ENCODE results near the gene PTN.

PTN gene, protein sequence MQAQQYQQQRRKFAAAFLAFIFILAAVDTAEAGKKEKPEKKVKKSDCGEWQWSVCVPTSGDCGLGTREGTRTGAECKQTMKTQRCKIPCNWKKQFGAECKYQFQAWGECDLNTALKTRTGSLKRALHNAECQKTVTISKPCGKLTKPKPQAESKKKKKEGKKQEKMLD

DNA sequence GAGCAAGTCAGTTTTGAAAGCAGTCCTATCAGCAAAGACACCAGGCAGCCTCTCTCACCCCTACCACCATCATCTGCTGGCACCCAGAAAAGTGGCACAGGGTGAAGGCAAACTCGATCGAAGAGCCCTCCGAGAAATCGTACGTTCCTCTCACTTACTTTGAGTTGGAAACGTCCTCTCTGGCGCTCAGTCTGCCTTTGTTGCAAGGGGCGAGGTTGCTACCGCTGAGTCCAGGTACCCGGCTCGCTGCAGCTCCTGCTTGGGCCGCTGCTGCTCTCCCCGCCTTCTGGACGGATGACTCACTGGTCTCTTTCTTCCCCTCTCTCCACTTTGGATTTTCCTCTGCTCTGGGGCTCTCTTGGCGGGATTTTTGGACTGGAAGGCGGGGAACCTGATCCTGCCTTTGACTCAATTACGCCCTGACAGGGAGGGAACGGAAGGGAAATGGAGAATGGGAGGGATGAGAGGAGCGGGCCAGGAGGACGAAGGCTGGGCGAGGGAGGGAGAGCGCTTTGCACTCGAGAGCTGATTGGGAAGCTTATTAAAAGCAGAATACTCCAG is at the start of gene PTN:
TSS of gene PTN (minus strand) at position 453 of the 561 bp plus-strand sequence. CDS start 88,760 bp downstream, outside the sequence.
- no peak for DNase-seq (ENCODE audit: low read depth)

DNA sequence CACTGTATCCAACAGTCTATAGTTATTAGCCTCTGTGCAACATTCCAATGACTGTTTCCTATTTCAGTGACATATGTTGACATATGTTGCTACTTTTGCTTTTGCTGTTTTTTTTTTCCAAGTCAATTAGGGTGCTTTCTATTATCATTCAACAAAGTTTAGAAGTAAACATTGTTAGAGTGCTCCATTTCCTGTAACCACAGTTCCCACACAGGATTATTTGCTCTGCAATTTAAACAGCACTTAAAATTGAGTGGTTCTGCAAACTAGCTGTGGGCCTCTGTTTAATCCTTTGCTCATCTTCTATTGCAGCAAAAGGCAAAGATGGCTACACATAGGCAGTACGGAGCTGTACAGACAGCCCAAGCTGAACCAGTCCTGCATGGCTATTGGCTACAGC is 46.5 kb upstream of the PTN start:
- DNase-seq (ENCODE audit: low read depth), result no peak

DNA sequence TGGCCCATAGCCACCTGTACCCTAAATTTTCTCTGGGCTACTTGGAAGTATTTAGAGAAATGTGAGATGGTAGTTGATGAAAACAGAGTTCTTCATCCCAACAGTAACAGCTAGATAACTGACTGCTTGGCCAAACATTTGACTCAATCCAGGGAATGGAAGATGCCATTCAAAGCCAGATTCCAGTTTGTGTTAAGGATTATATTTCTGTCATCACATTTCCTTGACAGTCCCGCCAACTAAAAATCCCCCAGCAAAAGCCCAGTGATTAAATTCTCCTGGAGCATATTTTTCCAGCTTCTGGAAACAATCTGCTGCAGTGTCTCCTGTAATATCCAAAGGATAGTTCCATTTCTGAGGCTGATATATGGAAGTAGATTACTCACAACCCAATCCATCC is 45.4 kb upstream of the PTN start:
- no peak for DNase-seq (ENCODE audit: low read depth)

DNA sequence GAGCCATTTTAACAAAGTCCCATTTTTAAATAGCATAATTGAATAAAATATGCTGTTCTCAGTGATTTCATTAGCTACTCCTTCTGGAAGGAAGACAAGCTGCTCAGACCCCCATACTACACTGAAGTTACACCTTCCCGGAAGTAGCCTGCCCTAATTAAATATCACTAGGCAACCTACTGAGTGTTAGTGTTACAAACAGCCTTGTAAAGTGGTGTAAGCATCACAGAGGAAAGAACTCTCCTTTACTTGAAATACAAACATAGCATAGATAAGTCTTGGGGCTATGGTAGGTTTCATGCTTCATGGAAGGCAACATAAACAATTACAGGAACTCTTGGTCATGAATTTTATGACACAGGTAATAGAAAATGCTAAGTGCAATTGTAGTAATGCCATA is 43.4 kb upstream of the PTN start:
- no peak for DNase-seq (ENCODE audit: low read depth)

DNA sequence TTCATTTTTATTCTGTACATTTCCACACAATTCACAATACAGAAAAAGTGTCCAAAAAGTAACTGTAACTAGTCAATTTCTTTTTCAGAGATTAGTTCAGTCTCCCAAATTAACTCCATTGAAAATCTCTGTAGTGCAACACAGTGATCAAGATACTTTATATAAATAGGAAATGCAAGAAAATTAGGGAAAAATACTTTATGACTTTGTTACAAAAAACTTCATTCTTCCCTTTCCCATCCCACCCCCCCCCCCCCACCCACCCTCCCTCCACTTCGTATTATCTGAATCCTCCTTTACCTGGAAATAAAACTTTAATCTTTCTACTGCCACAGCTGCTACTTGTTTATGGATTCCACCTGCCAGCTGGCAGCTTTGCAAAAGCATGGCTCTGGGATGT is 37.5 kb upstream of the PTN start:
- DNase-seq (ENCODE audit: low read depth), result no peak

DNA sequence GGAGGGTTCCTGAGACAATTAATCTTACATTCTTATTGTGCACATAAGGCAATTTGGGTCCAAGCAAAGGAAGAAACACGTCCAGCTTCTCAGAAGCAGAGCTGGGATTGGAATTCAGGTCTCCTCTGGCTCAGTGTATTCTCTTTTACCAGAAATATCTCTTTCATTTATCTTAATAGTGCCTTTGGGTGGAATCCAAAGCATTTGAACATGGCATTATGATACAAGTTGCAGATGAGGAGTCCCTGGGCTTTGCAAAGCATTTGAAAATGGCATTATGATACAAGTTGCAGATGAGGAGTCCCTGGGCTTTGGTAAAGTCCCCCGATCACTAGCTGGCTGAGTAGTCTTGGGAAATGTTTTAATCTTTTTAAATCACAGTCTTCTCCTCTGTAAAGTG is 30.0 kb upstream of the PTN start:
- no peak for DNase-seq (ENCODE audit: low read depth)

DNA sequence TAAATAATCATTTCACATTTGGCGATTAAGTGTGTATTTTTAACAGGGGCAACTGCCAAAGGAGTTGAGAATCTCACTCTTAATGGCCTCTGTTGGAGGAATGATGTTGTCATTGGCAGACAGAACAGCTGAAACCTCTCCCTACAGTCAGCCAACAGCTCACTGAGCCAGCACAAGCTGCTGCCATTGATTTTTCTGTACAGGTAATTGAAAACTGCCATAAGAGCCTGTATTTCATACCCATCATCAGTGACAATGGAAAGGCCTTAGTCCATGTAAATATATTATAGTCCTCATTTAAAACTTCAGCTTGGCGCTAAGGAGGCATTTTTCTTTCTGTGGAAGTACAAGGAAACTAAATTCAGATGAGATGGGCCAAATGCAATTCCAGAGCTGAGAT is 28.1 kb upstream of the PTN start:
- DNase-seq (ENCODE audit: low read depth), result no peak

DNA sequence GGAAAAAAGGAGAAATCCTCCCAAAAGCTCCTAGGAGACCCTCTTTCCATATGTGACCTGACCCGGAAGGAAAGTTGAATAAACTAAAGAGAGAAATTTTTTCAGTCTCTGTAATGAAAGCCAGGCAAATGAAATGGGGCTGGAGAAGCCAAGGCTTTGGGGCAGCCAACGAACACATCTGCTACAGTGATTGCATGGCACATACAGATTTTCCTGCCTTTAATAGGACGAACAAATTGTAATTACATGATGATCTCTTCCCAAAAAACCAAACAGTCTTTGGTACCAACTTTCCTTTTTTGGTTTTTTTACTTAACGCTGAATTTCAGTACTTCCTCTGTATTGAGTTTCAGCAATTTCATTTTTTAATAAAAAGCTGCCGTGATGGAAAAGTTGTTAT is 23.5 kb upstream of the PTN start:
- DNase-seq (ENCODE audit: low read depth), result no peak

DNA sequence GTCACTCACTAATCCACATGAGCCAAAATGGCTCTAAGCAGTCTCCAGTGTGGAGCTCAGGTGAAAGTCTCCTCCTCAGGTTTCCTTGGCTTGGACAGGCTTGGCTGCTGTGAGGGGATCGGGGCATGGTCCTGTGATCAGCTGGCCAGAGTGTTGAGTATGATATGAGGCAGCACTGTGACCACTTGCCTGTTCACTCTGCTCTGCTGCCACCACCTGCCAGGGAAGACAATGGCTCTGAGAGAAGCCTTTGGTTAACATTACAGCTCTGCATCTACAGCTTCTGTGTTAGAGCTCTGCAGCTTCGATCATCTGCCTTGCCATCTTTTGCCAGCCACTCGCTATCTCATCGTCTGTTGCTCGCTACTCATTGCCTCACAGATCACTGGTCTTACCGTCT is 20.1 kb upstream of the PTN start:
- no peak for DNase-seq (ENCODE audit: low read depth)

DNA sequence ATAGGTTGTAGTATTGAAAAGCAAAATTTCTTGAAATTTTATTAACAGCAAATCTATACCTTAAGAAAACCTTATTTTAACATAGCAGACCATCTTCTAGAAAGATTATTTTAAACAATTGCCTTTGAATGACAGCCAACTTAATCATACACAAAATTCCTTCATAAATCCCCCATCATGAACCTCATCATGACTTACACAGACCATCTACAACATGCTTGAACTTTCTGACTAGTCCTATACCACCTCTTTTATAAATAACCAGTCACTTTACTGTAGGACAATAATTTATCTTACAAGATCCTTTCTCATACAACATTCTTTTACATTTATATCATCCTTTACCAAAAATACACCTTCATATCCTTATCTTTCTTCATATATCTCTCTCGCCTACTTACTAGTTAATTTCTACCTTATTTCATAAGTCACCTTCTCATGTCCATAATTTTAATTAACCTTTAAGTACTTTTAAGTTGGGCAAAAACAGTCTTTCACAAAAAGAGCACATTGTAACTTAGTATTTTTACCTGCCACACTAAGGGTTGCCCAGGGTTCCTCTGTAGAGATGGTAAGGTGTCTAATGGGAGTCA is 16.6 kb upstream of the PTN start:
- no peak for DNase-seq (ENCODE audit: low read depth)

DNA sequence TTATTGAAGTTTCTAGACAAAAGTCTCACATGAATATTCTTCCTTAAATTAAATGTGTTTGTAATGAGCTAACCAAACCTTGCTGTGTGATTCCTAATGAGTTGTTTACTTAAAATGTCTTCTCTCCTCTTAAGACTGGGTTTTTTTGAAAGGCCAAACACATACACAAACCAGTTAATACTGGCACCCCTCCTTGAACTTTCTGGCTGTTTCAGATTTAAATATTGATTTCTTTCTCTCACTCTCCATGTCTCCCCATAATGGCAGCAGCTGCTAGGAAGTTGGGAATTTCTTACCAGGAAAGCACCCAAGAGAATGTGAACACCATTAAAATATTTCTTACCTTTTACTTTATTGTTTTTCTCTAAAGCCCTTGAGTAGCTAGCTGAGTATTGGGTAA is 11.4 kb upstream of the PTN start:
- DNase-seq (ENCODE audit: low read depth), result no peak

DNA sequence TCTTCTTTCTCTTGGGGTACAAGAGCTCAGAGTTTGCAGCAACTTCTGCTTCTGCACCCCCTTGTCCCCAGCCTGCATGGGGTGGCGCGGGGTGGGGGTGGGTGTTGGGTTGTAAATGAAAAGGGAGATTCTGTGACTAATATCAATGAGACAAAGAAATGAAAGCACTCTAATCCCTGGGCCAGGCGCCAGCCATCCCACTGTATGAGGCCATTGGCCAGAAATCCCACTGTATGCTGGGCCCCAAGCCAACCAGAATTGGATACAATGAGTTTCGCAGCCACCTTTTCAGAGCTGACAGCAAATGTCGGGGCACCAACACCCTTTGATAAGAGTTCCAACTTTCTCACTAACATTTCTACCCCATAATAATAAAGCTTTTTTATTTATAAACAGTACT is 10.9 kb upstream of the PTN start:
- DNase-seq (ENCODE audit: low read depth), result no peak

DNA sequence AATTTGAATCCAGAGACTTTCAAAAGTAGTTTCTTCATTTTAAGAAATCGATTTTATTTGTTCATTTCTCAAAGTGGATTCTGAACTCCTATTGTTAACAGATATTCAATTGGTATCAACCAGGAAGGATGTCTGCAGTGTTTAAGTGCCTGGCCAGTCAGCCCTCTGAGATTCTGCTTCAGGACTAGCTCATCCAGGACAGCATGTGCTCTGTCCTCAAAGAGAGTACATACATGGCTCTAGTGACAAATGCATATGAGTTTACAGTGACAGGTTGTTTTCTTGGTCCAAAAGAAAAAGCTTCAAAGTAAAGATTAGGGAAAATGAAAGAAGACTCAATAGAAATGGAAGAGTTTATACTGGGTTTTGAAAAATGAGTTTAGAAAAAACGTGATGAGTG is 8.4 kb upstream of the PTN start:
- no peak for DNase-seq (ENCODE audit: low read depth)

DNA sequence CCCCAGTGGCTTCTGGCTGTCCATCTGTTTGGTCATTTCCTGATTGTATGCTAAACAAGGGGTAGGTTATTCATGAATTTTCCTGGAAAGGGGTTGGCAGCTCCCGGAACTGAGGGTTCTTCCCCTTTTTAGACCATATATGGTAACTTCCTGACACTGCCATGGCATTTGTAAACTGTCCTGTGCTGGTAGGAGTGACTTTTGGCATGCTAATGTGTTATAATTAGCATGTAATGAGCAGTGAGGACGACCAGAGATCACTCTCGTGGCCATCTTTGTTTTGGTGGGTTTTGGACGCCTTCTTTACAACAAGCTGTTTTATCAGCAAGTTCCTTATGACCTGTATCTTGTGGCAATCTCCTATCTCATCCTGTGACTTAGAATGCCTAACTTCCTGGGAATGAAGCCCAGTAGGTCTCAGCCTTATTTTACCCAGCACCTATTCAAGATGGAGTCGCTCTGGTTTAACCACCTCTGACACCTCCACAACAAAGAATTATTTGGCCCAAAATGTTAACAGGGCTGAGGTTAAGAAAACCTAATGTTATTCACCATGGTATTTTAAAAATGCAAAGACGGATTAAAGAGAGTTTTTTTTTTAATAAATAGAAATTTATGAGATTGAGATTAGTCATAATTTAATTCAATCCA is 2.4 kb upstream of the PTN start:
- no peak for DNase-seq (ENCODE audit: low read depth)

DNA sequence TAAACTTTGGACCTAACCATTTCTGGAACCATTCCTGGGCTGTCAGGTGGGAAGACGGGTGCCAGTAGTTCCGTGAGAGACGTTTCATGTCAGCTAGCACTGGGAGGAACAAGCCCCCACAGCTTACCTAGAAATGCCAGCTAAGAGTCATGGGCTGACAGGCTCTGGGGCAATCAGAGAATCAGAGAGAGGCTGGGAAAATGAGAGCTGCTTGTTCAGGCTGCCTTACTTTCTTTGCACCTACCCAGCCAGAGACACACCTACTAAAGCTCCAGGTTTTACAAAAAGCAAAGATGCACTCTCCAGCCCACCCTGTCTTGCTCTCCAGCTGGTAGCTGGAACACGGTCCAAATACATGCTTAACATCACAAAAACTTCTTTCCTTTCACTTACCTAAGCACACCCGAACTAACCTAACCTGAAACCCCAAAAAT is 688 bp downstream of the PTN start:
- DNase-seq (ENCODE audit: low read depth), result no peak

DNA sequence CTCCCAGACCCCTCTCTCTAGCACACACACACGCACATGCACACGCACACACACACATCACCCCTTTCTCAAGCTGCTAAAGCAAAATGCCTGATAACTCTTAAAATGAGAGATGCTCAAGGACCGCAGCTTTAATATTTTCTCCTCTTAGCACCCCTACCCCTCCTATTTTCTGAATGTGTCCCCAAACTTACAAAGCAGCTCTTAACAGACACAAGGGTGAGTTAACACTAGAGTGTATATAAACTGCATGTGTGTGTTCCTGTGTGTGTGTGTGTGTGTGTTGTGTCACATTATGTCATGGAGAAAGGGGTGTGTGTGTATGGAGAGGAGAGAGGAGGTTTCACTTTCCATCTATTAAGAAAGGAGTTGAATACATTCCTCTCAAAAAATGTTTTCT is 1.3 kb downstream of the PTN start:
- DNase-seq (ENCODE audit: low read depth), result no peak

DNA sequence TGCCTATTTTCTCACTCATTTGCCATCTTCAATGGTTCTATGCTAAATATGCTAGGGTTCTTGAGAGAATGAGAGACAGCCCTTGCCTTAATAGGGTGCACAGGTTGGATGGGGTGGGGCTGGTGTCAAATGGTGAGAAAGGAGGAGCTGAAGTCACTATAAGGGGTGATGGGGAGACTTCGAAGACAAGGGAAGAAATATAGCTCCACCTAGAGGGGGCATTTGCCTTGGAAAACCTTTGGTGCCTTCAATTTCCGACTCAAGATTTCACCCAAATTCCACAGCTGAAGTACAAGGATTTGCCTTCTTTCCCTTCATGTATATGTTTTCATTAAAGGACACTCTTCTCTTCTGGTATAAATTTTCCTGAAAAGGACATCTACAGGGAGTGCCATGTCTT is 5.6 kb downstream of the PTN start:
- DNase-seq (ENCODE audit: low read depth), result no peak

DNA sequence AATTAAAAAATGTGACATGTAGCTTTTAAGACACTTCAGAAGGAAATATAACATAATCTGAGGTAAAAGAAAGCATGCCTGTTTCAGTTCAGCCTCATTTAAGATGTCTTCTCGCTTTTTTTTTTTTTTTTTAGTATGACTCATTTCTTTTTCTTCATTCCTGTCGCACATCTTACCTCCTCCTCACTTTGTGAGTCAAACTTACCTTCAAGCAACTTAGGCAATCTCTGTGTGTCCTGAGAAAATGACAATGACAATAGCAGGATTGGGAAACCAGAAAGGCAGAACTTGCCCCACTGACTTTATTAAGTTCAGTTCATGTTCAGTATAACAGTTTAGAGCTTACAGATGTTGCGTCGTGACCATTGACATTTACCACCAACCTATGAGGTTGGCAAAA is 7.7 kb downstream of the PTN start:
- no peak for DNase-seq (ENCODE audit: low read depth)

DNA sequence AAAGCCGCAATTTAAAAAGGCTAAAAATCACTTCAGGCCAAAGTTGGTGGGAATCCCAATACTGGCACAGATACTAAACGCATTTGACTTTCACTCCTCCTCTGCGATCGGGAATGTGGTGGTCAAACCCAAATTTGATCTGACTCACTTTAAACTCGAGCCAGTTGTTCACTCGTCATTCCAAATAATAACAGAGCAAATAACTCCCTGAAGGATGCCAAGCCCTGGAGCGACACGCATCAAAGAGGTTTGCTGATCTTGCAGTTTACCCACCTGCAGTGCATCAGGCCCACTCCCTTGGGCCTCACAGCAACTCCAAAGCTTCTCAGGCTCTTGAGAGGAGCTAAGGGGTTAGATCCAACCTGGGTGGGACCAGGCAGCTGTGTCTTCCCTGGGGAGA is 12.2 kb downstream of the PTN start:
- DNase-seq (ENCODE audit: low read depth), result no peak

DNA sequence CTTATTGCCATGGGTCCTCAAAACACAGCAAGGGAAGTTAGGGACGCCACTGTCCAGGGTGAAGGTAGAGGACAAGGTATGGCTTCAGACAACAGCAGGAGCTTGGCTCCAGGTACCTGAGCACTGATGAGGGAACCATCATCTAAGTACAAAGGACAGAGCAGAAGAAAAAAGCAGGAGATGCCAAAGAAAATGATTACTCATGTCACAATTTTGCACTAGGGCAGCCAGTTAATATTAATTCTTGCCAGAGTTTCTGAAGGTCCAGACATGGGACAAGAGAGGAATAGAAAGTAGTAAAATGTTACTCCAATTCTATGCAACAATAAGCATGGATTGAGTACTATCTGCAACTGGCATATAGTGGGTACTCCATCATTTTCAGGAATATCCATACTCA is 14.1 kb downstream of the PTN start:
- no peak for DNase-seq (ENCODE audit: low read depth)

DNA sequence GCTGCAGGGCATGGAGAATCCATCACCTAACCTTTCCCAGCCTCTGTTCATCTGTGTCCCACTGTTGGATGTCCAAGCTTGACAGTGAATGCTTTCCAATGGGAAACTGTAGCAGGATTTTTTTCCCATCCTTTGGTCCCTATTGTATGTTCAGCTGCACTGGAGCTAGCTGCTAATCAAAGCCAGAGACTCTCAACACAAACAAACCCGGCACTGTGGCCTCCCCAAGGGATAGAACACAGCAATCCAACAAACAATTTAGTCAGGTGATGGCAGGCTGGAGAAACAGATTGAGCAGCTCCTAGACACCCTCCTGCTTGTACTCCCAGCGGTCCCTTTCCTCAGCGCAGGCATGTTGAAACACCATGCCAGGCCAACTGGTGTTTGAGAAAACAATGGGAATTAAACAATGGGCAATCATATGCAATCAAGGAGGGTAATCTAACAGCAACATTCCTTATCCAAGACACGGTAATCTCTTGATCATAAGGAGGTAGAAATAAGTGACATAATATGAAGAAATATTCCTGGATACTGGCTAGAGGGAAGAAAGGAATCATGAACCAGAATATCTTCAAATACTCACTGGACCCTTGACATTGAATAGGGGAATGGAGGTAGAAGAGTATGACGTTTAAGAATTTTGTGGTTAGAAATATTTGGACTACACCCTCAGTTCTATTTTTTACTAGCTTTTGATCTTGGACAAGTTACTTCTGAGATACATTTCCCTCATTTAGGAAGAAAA is 15.0 kb downstream of the PTN start:
- DNase-seq (ENCODE audit: low read depth), result no peak

DNA sequence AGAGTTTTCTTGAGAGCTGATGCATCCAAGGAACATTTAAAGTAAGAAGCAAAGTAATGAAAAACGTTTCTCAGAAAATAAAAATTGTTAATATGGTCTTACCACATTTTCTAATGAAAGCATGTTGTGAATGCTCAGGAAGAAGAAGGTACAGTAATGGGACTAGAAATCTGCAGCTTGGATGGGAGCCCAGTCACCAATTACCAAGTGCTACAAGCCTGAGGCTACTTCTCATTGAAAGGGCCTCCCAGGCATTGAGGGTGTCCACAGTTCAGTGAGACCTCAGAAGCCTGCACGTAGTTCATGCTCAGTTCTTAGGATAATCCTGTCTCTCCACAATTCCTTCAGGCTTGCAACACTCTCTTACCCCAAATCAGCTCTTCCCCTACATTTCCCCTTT is 17.6 kb downstream of the PTN start:
- no peak for DNase-seq (ENCODE audit: low read depth)

Measured in stimulated activated CD4-positive, alpha-beta T cell treated with anti-CD3 and anti-CD28 coated beads, Interleukin-2, amount 100 ng/mL, for 4 hours (primary cell).